ENCODE results near the gene STEAP1B. TPM values are rescaled to one million over a fixed set of nuclear protein-coding genes. Genes with fewer than 3 reads are reported as not detected.

Gene STEAP1B
- total and polyA plus RNA-seq, 4 donors = 0.06 to 0.28 (median 0.08) TPM; not detected in 1

DNA sequence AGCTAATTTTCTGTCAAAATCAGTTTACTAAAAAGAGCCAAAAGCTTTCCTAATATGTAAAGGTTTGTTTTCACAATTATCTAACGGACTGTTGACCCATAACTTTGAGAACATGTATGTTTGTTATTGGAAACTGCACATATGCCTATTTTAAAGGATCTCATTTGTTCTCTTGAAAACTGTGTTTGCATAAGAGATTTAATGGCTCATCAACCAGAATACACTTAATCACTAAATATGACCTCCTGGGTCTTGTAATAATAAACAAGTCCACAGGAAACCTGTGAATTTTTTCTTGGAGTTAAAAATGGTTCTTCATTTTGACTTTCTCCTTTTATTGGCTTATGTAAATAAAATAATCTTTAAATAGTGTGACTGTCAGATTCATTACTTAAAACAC, 48.3 kb upstream of the STEAP1B start (continued):
- TF ChIP-seq, protein P1, sequence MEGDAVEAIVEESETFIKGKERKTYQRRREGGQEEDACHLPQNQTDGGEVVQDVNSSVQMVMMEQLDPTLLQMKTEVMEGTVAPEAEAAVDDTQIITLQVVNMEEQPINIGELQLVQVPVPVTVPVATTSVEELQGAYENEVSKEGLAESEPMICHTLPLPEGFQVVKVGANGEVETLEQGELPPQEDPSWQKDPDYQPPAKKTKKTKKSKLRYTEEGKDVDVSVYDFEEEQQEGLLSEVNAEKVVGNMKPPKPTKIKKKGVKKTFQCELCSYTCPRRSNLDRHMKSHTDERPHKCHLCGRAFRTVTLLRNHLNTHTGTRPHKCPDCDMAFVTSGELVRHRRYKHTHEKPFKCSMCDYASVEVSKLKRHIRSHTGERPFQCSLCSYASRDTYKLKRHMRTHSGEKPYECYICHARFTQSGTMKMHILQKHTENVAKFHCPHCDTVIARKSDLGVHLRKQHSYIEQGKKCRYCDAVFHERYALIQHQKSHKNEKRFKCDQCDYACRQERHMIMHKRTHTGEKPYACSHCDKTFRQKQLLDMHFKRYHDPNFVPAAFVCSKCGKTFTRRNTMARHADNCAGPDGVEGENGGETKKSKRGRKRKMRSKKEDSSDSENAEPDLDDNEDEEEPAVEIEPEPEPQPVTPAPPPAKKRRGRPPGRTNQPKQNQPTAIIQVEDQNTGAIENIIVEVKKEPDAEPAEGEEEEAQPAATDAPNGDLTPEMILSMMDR (IDR thresholded peaks at IDR 0.05; ENCODE audit: low read depth, low read length, missing input control) = no peak
- TF ChIP-seq EGR1 (IDR thresholded peaks at IDR 0.05; ENCODE audit: low read depth in 2 of 2) (no peak), FOXA1 (IDR thresholded peaks at IDR 0.05) (no peak)
- TF ChIP-seq, protein P2, sequence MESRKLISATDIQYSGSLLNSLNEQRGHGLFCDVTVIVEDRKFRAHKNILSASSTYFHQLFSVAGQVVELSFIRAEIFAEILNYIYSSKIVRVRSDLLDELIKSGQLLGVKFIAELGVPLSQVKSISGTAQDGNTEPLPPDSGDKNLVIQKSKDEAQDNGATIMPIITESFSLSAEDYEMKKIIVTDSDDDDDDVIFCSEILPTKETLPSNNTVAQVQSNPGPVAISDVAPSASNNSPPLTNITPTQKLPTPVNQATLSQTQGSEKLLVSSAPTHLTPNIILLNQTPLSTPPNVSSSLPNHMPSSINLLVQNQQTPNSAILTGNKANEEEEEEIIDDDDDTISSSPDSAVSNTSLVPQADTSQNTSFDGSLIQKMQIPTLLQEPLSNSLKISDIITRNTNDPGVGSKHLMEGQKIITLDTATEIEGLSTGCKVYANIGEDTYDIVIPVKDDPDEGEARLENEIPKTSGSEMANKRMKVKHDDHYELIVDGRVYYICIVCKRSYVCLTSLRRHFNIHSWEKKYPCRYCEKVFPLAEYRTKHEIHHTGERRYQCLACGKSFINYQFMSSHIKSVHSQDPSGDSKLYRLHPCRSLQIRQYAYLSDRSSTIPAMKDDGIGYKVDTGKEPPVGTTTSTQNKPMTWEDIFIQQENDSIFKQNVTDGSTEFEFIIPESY (IDR thresholded peaks at IDR 0.05) = no peak

DNA sequence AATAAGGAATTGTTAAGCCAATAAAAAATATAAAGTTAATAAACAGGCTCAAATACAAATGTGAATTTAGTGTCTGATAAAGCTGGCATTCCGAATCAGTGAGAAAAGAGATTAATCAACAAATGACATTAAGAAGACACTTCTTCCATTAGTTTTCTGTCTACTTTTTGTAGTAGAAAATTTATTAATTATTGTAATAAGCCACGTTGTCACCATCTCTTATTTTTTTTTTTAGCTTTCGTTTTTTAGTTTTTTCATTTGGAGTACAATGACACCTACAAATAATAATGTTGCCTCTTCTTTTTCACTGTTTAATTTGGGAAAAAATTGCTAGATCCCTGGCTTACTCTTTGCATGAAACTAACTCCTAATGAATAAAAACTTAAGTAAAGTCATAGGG, 46.8 kb upstream of the STEAP1B start:
- WGBS = 70% methylated on average over 3 of the region's 3 CpGs
- Histone ChIP-seq H3K4me3 (ENCODE audit: low read depth in 1 of 3, low read length in 3 of 3) (no peak overlapping the region), H3K27me3 (ENCODE audit: control insufficient read depth in 4 of 4, insufficient read depth in 4 of 4, low read length in 3 of 4) (peaks cover 0 to 48% (median 10%) of the 10 kb centered on the region in 4 donors), H3K4me1 (ENCODE audit: control insufficient read depth in 4 of 4, insufficient read depth in 4 of 4, low read length in 3 of 4) (peaks cover 0 to 8% (median 8%) of the 10 kb centered on the region in 4 donors), H3K36me3 (ENCODE audit: control insufficient read depth in 4 of 4, insufficient read depth in 3 of 4, low read depth in 1 of 4, low read length in 3 of 4) (no peaks in the 10 kb centered on the region), H3K9me3 (ENCODE audit: control insufficient read depth in 4 of 4, low read length in 3 of 4) (no peaks in the 10 kb centered on the region), H3K27ac (ENCODE audit: low read depth in 1 of 2, low read length in 2 of 2) (no peak overlapping the region), H3K9ac (ENCODE audit: low read depth in 1 of 2, low read length in 2 of 2) (no peak overlapping the region)
- TF ChIP-seq, protein P3, sequence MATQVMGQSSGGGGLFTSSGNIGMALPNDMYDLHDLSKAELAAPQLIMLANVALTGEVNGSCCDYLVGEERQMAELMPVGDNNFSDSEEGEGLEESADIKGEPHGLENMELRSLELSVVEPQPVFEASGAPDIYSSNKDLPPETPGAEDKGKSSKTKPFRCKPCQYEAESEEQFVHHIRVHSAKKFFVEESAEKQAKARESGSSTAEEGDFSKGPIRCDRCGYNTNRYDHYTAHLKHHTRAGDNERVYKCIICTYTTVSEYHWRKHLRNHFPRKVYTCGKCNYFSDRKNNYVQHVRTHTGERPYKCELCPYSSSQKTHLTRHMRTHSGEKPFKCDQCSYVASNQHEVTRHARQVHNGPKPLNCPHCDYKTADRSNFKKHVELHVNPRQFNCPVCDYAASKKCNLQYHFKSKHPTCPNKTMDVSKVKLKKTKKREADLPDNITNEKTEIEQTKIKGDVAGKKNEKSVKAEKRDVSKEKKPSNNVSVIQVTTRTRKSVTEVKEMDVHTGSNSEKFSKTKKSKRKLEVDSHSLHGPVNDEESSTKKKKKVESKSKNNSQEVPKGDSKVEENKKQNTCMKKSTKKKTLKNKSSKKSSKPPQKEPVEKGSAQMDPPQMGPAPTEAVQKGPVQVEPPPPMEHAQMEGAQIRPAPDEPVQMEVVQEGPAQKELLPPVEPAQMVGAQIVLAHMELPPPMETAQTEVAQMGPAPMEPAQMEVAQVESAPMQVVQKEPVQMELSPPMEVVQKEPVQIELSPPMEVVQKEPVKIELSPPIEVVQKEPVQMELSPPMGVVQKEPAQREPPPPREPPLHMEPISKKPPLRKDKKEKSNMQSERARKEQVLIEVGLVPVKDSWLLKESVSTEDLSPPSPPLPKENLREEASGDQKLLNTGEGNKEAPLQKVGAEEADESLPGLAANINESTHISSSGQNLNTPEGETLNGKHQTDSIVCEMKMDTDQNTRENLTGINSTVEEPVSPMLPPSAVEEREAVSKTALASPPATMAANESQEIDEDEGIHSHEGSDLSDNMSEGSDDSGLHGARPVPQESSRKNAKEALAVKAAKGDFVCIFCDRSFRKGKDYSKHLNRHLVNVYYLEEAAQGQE (IDR thresholded peaks at IDR 0.05) = no peak
- TF ChIP-seq TAF1 (conservative IDR thresholded peaks at IDR 0.05) (no peak), HNF4A (conservative IDR thresholded peaks at IDR 0.05) (no peak), HNF4G (IDR thresholded peaks at IDR 0.05) (no peak), SP1 (IDR thresholded peaks at IDR 0.05) (no peak), YY1 (IDR thresholded peaks at IDR 0.05) (no peak), RAD21 (IDR thresholded peaks at IDR 0.05) (no peak), FOXA1 (IDR thresholded peaks at IDR 0.05) (no peak)
- TF ChIP-seq, protein P4, sequence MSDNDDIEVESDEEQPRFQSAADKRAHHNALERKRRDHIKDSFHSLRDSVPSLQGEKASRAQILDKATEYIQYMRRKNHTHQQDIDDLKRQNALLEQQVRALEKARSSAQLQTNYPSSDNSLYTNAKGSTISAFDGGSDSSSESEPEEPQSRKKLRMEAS (IDR thresholded peaks at IDR 0.05) = no peak
- TF ChIP-seq, protein P2 (IDR thresholded peaks at IDR 0.05) = no peak
- no peak for DNase-seq (ENCODE audit: low spot score)

Measured in liver (tissue), 9 donors.